CD4-positive, alpha-beta memory T cell (primary cell): ENCODE data around the gene FIG4. TPM values are rescaled to one million over a fixed set of nuclear protein-coding genes. Genes with fewer than 3 reads are reported as not detected.

Experiments used
- CTCF ChIA-PET: fragments of 350-600 bp; sonication (Branson Sonifier 250); formaldehyde crosslinking; loops from one replicate; lab custom pipeline; 2021; ENCODE audit warnings: inconsistent platforms; ENCODE audit not compliant: partially characterized antibody; lab: Charles Lee
- POLR2A ChIA-PET: fragments of 350-600 bp; sonication (Branson Sonifier 250); formaldehyde crosslinking; loops from one replicate; lab custom pipeline; 2021; ENCODE audit not compliant: partially characterized antibody; lab: Charles Lee
- DNase-seq, 5 donors: peaks; one replicate each; pipeline versions ENCODE4 v3.0.0 to v3.0.0-alpha.2; 2020 to 2022; ENCODE audit warnings: mixed read lengths in 1 of 5
- H3K27ac ChIP-seq: one replicate; pipeline ENCODE4 v1.7.0; 2013; ENCODE audit warnings: low read depth, low read length
- H3K27me3 ChIP-seq: 2 replicates; pipeline ENCODE4 v1.7.0; 2013; ENCODE audit warnings: mild to moderate bottlenecking, low read length, moderate library complexity; ENCODE audit not compliant: insufficient read depth
- H3K36me3 ChIP-seq: 2 replicates; pipeline ENCODE4 v1.7.0; 2013; ENCODE audit warnings: mild to moderate bottlenecking, low read length, moderate library complexity; ENCODE audit not compliant: insufficient read depth
- H3K4me1 ChIP-seq: 2 replicates; pipeline ENCODE4 v1.7.0; 2013; ENCODE audit warnings: mild to moderate bottlenecking, low read length, moderate library complexity; ENCODE audit not compliant: insufficient read depth
- H3K4me3 ChIP-seq, 2 donors: one replicate each; pipeline ENCODE4 v1.7.0; 2013; ENCODE audit warnings: low read length in 2 of 2, mild to moderate bottlenecking in 1 of 2
- H3K9me3 ChIP-seq, 2 donors: one replicate each; pipeline ENCODE4 v1.7.0; 2013; ENCODE audit warnings: low read length in 2 of 2, control low read depth in 1 of 2; ENCODE audit not compliant: control insufficient read depth in 1 of 2
- H3K27ac Mint-ChIP-seq, 7 donors: one replicate each; pipeline ENCODE4 v1.8.0; 2020 to 2021; ENCODE audit warnings: mixed read lengths in 7 of 7, mild to moderate bottlenecking in 6 of 7, inconsistent platforms in 3 of 7, moderate library complexity in 3 of 7
- H3K27me3 Mint-ChIP-seq, 2 donors: one replicate each; pipeline ENCODE4 v1.8.0; 2020 to 2021; ENCODE audit warnings: mixed read lengths in 2 of 2
- H3K36me3 Mint-ChIP-seq, 2 donors: one replicate each; pipeline ENCODE4 v1.8.0; 2020 to 2021; ENCODE audit warnings: mixed read lengths in 2 of 2, inconsistent platforms in 1 of 2, mild to moderate bottlenecking in 1 of 2
- H3K4me1 Mint-ChIP-seq, 4 donors: one replicate each; pipeline ENCODE4 v1.8.0; 2020 to 2021; ENCODE audit warnings: mixed read lengths in 4 of 4, mild to moderate bottlenecking in 1 of 4
- H3K4me3 Mint-ChIP-seq, 8 donors: one replicate each; pipeline ENCODE4 v1.8.0; 2020 to 2021; ENCODE audit warnings: mixed read lengths in 8 of 8, mild to moderate bottlenecking in 7 of 8, moderate library complexity in 6 of 8, inconsistent platforms in 3 of 8
- H3K9me3 Mint-ChIP-seq, 8 donors: one replicate each; pipeline ENCODE4 v1.8.0; 2020 to 2021; ENCODE audit warnings: mixed read lengths in 8 of 8, mild to moderate bottlenecking in 5 of 8, inconsistent platforms in 3 of 8, moderate library complexity in 1 of 8
- intact Hi-C: fragments of 100-400 bp; cut with micrococcal nuclease; formaldehyde crosslinking; loops from one replicate; pipeline ENCODE4 v1.15.1; 2023
- polyA plus RNA-seq, 2 donors: library from polyadenylated mRNA; unstranded; fragments of 300-500 nt; fragmentation: Illumina TruSeq; gene quantifications; one replicate each; pipeline ENCODE4 v1.2.3, GENCODE V29; 2021
- total RNA-seq, 2 experiments: library from RNA; stranded (reverse); gene quantifications; one replicate each; pipeline ENCODE4 v1.2.3, GENCODE V29; 2021

The FIG4 gene
- total and polyA plus RNA-seq, 4 experiments from 2014 or later, result 14.4 to 28.5 (median 15.6) TPM

- POLR2A ChIA-PET, result no interaction called here
- no peaks in the 10 kb centered on the region for H3K9me3 Mint-ChIP-seq
- intact Hi-C loops, result no loop called here
- no peak overlapping the region for H3K27ac ChIP-seq
- no peaks in the 10 kb centered on the region for H3K27me3 ChIP-seq
- no peaks in the 10 kb centered on the region for H3K27me3 Mint-ChIP-seq
- H3K27ac Mint-ChIP-seq, result no peak overlapping the region
- H3K9me3 ChIP-seq, result no peaks in the 10 kb centered on the region
- no peaks in the 10 kb centered on the region for H3K4me1 ChIP-seq
- CTCF ChIA-PET, result no interaction called here
- H3K36me3 Mint-ChIP-seq, result peaks cover 49 to 66% of the 10 kb centered on the region in 2 donors
- no peak overlapping the region for H3K4me3 ChIP-seq
- peaks cover 0 to 2% (median 0%) of the 10 kb centered on the region in 4 donors for H3K4me1 Mint-ChIP-seq
- no peak overlapping the region for H3K4me3 Mint-ChIP-seq
- no peak for DNase-seq
- no peaks in the 10 kb centered on the region for H3K36me3 ChIP-seq
Measured at GRCh38 chr6:109791301-109791700, 100.2 kb downstream of the FIG4 start.

GRCh38 chr6:109793021-109793420 lies 101.9 kb downstream of the FIG4 start:
- H3K4me3 ChIP-seq, result no peak overlapping the region
- no peaks in the 10 kb centered on the region for H3K36me3 ChIP-seq
- no peaks in the 10 kb centered on the region for H3K4me1 Mint-ChIP-seq
- no peaks in the 10 kb centered on the region for H3K4me1 ChIP-seq
- H3K27ac ChIP-seq, result no peak overlapping the region
- no peaks in the 10 kb centered on the region for H3K27me3 Mint-ChIP-seq
- no peak for DNase-seq
- no peaks in the 10 kb centered on the region for H3K27me3 ChIP-seq
- no peak overlapping the region for H3K27ac Mint-ChIP-seq
- H3K4me3 Mint-ChIP-seq, result no peak overlapping the region
- no peaks in the 10 kb centered on the region for H3K9me3 Mint-ChIP-seq
- POLR2A ChIA-PET, result no interaction called here
- CTCF ChIA-PET, result no interaction called here
- intact Hi-C loops, result no loop called here
- peaks cover 51 to 63% of the 10 kb centered on the region in 2 donors for H3K36me3 Mint-ChIP-seq
- H3K9me3 ChIP-seq, result no peaks in the 10 kb centered on the region

- H3K9me3 Mint-ChIP-seq, result no peaks in the 10 kb centered on the region
- Histone ChIP-seq H3K4me3 (no peak overlapping the region), H3K36me3 (no peaks in the 10 kb centered on the region), H3K9me3 (no peaks in the 10 kb centered on the region), H3K27ac (no peak overlapping the region), H3K27me3 (no peaks in the 10 kb centered on the region), H3K4me1 (no peaks in the 10 kb centered on the region)
- no peak for DNase-seq
- peaks cover 53 to 63% of the 10 kb centered on the region in 2 donors for H3K36me3 Mint-ChIP-seq
- intact Hi-C loops, result no loop called here
- ChIA-PET CTCF (no interaction called here), POLR2A (no interaction called here)
- no peaks in the 10 kb centered on the region for H3K4me1 Mint-ChIP-seq
- no peak overlapping the region for H3K4me3 Mint-ChIP-seq
- H3K27ac Mint-ChIP-seq, result no peak overlapping the region
- no peaks in the 10 kb centered on the region for H3K27me3 Mint-ChIP-seq
Measured at GRCh38 chr6:109793792-109794191, 102.7 kb downstream of the FIG4 start.

- Histone ChIP-seq H3K4me1 (no peaks in the 10 kb centered on the region), H3K4me3 (no peak overlapping the region), H3K27ac (no peak overlapping the region), H3K36me3 (no peaks in the 10 kb centered on the region), H3K9me3 (no peaks in the 10 kb centered on the region), H3K27me3 (no peaks in the 10 kb centered on the region)
- CTCF ChIA-PET, result no interaction called here
- no peak overlapping the region for H3K27ac Mint-ChIP-seq
- H3K4me1 Mint-ChIP-seq, result no peaks in the 10 kb centered on the region
- H3K4me3 Mint-ChIP-seq, result no peak overlapping the region
- no peaks in the 10 kb centered on the region for H3K27me3 Mint-ChIP-seq
- POLR2A ChIA-PET, result no interaction called here
- DNase-seq, result no peak
- H3K9me3 Mint-ChIP-seq, result no peaks in the 10 kb centered on the region
- H3K36me3 Mint-ChIP-seq, result peaks cover 51 to 59% of the 10 kb centered on the region in 2 donors
- intact Hi-C loops, result no loop called here
Measured at GRCh38 chr6:109794201-109794923, 103.3 kb downstream of the FIG4 start.

GRCh38 chr6:109795994-109796555 lies 105.0 kb downstream of the FIG4 start:
- Histone ChIP-seq H3K27ac (no peak overlapping the region), H3K9me3 (no peaks in the 10 kb centered on the region), H3K27me3 (no peaks in the 10 kb centered on the region), H3K36me3 (no peaks in the 10 kb centered on the region), H3K4me3 (no peak overlapping the region), H3K4me1 (no peaks in the 10 kb centered on the region)
- no peak for DNase-seq
- CTCF ChIA-PET, result interaction anchor here (1.0 kb wide), 1 partner anchor 13 kb away, joined by 3 read pairs; no protein-coding TSS in a partner anchor
- Mint-ChIP-seq H3K4me1 (no peaks in the 10 kb centered on the region), H3K36me3 (peaks cover 55 to 57% of the 10 kb centered on the region in 2 donors), H3K27ac (no peak overlapping the region), H3K4me3 (no peak overlapping the region), H3K9me3 (no peaks in the 10 kb centered on the region), H3K27me3 (no peaks in the 10 kb centered on the region)
- POLR2A ChIA-PET, result no interaction called here
- intact Hi-C loops, result no loop called here

GRCh38 chr6:109799129-109799528 lies 108.0 kb downstream of the FIG4 start:
- Mint-ChIP-seq H3K9me3 (peaks cover 0 to 2% (median 0%) of the 10 kb centered on the region in 8 donors), H3K27me3 (no peaks in the 10 kb centered on the region), H3K27ac (no peak overlapping the region), H3K36me3 (peaks cover 53 to 69% of the 10 kb centered on the region in 2 donors), H3K4me1 (no peaks in the 10 kb centered on the region), H3K4me3 (no peak overlapping the region)
- no peak overlapping the region for H3K4me3 ChIP-seq
- H3K9me3 ChIP-seq, result no peaks in the 10 kb centered on the region
- POLR2A ChIA-PET, result no interaction called here
- intact Hi-C loops, result no loop called here
- CTCF ChIA-PET, result interaction anchor here (1.4 kb wide), 1 partner anchor 240 kb away, joined by 4 read pairs; no protein-coding TSS in a partner anchor
- H3K27me3 ChIP-seq, result no peaks in the 10 kb centered on the region
- DNase-seq, result no peak
- no peaks in the 10 kb centered on the region for H3K4me1 ChIP-seq
- H3K27ac ChIP-seq, result no peak overlapping the region
- no peaks in the 10 kb centered on the region for H3K36me3 ChIP-seq

- intact Hi-C loops, result no loop called here
- POLR2A ChIA-PET, result no interaction called here
Measured at GRCh38 chr6:109799664-109800063, 108.6 kb downstream of the FIG4 start.

More at GRCh38 chr6:109799664-109800063, 108.6 kb downstream of the FIG4 start:
- Mint-ChIP-seq H3K27me3 (no peaks in the 10 kb centered on the region), H3K27ac (no peak overlapping the region), H3K36me3 (peaks cover 49 to 64% of the 10 kb centered on the region in 2 donors), H3K4me3 (no peak overlapping the region), H3K4me1 (no peaks in the 10 kb centered on the region), H3K9me3 (peaks cover 0 to 2% (median 0%) of the 10 kb centered on the region in 8 donors)
- Histone ChIP-seq H3K27me3 (no peaks in the 10 kb centered on the region), H3K9me3 (no peaks in the 10 kb centered on the region), H3K4me1 (no peaks in the 10 kb centered on the region), H3K27ac (no peak overlapping the region), H3K4me3 (no peak overlapping the region), H3K36me3 (no peaks in the 10 kb centered on the region)
- DNase-seq, result no peak
- CTCF ChIA-PET, result interaction anchor here (1.4 kb wide), 1 partner anchor 240 kb away, joined by 4 read pairs; no protein-coding TSS in a partner anchor
